ENCODE data around the gene IL32.

DNA sequence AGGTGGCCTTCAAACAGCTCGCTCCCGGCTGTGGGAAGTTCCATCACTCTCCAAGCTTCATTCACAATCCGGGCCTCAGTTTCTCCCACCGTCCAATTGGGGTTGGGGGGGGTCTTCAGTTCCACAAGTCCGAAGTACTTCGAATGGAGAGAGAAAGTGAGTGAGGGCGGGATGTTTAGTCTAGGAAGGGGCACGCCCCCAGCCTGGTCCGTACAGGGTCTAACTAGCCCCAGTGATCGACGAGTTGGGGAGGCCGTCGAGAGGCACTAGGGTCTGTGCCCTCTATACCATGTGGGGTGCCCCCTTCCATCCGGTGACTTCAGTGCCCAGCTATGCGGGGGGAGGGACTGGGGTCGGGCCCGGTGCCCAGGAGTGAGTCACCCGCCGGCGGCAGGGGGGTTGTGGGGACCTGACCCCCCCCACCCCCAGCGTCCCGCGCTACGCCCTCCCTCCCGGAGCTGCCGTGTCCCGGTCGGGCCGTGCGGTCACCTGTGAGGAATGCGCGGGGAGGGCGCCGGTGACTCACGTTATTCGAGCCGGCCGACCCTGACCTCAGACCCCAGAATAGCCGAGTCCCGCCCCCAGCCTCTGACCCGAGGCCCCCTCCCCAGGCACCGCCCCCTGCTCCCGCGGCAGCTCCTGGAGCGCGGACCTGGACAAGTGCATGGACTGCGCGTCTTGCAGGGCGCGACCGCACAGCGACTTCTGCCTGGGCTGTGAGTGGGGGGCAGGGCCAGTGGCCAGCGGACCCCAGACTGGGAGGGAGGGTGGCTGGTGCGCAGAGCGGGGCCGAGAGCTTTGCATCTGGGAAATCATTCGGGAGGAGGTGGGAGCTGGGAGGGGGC lies 44.6 kb upstream of the IL32 start:
- TF ChIP-seq, protein P1, sequence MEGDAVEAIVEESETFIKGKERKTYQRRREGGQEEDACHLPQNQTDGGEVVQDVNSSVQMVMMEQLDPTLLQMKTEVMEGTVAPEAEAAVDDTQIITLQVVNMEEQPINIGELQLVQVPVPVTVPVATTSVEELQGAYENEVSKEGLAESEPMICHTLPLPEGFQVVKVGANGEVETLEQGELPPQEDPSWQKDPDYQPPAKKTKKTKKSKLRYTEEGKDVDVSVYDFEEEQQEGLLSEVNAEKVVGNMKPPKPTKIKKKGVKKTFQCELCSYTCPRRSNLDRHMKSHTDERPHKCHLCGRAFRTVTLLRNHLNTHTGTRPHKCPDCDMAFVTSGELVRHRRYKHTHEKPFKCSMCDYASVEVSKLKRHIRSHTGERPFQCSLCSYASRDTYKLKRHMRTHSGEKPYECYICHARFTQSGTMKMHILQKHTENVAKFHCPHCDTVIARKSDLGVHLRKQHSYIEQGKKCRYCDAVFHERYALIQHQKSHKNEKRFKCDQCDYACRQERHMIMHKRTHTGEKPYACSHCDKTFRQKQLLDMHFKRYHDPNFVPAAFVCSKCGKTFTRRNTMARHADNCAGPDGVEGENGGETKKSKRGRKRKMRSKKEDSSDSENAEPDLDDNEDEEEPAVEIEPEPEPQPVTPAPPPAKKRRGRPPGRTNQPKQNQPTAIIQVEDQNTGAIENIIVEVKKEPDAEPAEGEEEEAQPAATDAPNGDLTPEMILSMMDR (IDR thresholded peaks at IDR 0.05), result no peak
- no peak for TF ChIP-seq EZH2 (IDR thresholded peaks at IDR 0.05; ENCODE audit: borderline replicate concordance, insufficient read depth, low read depth, low read length, poor library complexity, severe bottlenecking)
